ENCODE measurements around the gene DMWD.

DNA sequence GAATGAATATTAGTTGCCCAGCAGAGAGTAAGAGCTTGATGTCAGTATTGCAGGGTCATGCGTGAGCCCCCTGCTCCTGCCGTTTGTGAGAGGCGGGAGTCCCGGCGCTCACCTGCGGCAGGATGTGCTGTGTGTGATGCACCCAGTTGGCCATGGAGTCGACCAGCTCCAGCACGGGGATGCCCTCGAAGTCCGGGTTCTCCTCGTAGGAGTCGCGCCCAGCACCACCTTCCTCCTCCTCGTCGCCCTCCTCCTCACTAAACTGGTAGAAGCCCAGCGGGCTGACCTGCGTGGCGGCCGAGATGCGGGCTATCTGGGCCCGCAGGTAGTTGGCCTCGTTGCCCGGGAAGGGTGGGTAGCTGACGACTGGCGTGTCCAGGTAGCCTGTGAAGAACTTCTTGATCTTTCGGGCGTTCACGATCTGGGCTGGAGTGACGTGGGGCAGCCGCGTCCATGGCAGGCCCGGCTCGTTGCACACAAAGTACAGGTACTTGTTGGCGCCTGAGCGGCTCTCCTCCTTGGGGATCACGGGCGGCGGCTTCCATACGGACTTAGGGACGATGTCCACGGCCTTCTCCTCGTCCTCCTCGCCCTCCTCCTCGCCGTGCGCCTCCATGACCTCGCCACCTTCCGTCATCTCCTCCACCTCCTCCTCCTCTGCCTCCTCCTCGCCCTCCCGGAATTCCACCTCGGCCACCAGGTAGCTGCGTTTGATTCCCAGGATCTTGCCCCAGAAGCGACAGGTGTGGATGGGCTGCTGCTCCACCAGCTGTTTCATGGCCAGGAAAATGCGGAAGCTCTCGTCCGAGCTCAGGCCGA, 11.7 kb upstream of the DMWD start:
- TF ChIP-seq GABPA (IDR thresholded peaks at IDR 0.05; ENCODE audit: low read depth): no peak
- TF ChIP-seq, protein P1, sequence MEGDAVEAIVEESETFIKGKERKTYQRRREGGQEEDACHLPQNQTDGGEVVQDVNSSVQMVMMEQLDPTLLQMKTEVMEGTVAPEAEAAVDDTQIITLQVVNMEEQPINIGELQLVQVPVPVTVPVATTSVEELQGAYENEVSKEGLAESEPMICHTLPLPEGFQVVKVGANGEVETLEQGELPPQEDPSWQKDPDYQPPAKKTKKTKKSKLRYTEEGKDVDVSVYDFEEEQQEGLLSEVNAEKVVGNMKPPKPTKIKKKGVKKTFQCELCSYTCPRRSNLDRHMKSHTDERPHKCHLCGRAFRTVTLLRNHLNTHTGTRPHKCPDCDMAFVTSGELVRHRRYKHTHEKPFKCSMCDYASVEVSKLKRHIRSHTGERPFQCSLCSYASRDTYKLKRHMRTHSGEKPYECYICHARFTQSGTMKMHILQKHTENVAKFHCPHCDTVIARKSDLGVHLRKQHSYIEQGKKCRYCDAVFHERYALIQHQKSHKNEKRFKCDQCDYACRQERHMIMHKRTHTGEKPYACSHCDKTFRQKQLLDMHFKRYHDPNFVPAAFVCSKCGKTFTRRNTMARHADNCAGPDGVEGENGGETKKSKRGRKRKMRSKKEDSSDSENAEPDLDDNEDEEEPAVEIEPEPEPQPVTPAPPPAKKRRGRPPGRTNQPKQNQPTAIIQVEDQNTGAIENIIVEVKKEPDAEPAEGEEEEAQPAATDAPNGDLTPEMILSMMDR (IDR thresholded peaks at IDR 0.05; ENCODE audit: insufficient read depth, low read length): no peak
- TF ChIP-seq, protein P2, sequence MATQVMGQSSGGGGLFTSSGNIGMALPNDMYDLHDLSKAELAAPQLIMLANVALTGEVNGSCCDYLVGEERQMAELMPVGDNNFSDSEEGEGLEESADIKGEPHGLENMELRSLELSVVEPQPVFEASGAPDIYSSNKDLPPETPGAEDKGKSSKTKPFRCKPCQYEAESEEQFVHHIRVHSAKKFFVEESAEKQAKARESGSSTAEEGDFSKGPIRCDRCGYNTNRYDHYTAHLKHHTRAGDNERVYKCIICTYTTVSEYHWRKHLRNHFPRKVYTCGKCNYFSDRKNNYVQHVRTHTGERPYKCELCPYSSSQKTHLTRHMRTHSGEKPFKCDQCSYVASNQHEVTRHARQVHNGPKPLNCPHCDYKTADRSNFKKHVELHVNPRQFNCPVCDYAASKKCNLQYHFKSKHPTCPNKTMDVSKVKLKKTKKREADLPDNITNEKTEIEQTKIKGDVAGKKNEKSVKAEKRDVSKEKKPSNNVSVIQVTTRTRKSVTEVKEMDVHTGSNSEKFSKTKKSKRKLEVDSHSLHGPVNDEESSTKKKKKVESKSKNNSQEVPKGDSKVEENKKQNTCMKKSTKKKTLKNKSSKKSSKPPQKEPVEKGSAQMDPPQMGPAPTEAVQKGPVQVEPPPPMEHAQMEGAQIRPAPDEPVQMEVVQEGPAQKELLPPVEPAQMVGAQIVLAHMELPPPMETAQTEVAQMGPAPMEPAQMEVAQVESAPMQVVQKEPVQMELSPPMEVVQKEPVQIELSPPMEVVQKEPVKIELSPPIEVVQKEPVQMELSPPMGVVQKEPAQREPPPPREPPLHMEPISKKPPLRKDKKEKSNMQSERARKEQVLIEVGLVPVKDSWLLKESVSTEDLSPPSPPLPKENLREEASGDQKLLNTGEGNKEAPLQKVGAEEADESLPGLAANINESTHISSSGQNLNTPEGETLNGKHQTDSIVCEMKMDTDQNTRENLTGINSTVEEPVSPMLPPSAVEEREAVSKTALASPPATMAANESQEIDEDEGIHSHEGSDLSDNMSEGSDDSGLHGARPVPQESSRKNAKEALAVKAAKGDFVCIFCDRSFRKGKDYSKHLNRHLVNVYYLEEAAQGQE (IDR thresholded peaks at IDR 0.05; ENCODE audit: insufficient replicate concordance, low read depth): no peak
- TF ChIP-seq SPI1 (IDR thresholded peaks at IDR 0.05; ENCODE audit: borderline replicate concordance, low read depth): no peak
- TF ChIP-seq POLR2AphosphoS5 (IDR thresholded peaks at IDR 0.05; ENCODE audit: low read depth): no peak
